HepG2 (cell line): ENCODE data around the gene TFAP2D. TPM values are rescaled to one million over a fixed set of nuclear protein-coding genes. Genes with fewer than 3 reads are reported as not detected.

ENCODE experiments used
- ATAC-seq: fragments of 200-7000 bp; cut with Tn5 transposase; 3 replicates; pipeline ENCODE4 v1.9.1; 2020; ENCODE audit warnings: mild to moderate bottlenecking, moderate library complexity
- BruUV-seq: library from RNA; stranded (reverse); fragments of 400-500 nt; replicated peaks from 2 replicates; lab custom pipeline; 2021; lab: Mats Ljungman, UMichigan
- CTCF ChIA-PET: fragments of 300-600 bp; formaldehyde crosslinking; extraction: SDS; loops from one replicate; lab custom pipeline; 2021; ENCODE audit warnings: low total read pairs, inconsistent platforms, low intra/inter-chr PET ratio; lab: Yijun Ruan, JAX
- POLR2A ChIA-PET: fragments of 350-600 bp; sonication (Branson Sonifier 250); formaldehyde crosslinking; loops from one replicate; lab custom pipeline; 2020; ENCODE audit warnings: antibody characterized with exemption, inconsistent platforms; lab: Yijun Ruan, JAX
- DNase-seq: peaks from one replicate; pipeline ENCODE4 v3.0.0-alpha.2; 2015; ENCODE audit warnings: low spot score
- FAIRE-seq: peaks from 3 replicates; lab custom pipeline; 2011; peaks lifted over from hg19 to GRCh38; lab: Jason Lieb, UNC
- H2AFZ ChIP-seq: one replicate; pipeline ENCODE4 v1.6.1; 2011; ENCODE audit warnings: low read length, inconsistent platforms
- H3K27ac ChIP-seq: fragments of 300-600 bp; 3 replicates; pipeline ENCODE4 v1.8.0; 2011; ENCODE audit warnings: mixed run types, mild to moderate bottlenecking, mixed read lengths, low read length, inconsistent platforms; ENCODE audit not compliant: insufficient read depth; ENCODE audit errors: extremely low read length
- H3K27me3 ChIP-seq, 2 experiments: fragments of 200-600 bp in 1 of 2; 2 replicates in 1 of 2; 3 replicates in 1 of 2; pipeline versions ENCODE4 v1.6.0 to v1.8.0; 2011; ENCODE audit warnings: low read length in 2 of 2, mild to moderate bottlenecking in 2 of 2, moderate library complexity in 2 of 2, inconsistent platforms in 1 of 2; ENCODE audit not compliant: insufficient read depth in 2 of 2, control insufficient read depth in 1 of 2
- H3K36me3 ChIP-seq, 2 experiments: fragments of 200-600 bp in 1 of 2; replicated peaks in 1 of 2; 2 replicates in 1 of 2; 3 replicates in 1 of 2; pipeline versions ENCODE4 v1.5.1 to v1.8.0; 2011; ENCODE audit warnings: low read length in 2 of 2, inconsistent platforms in 1 of 2; ENCODE audit not compliant: insufficient read depth in 2 of 2, control insufficient read depth in 1 of 2
- H3K4me1 ChIP-seq: 2 replicates; pipeline ENCODE4 v1.5.1; 2012; ENCODE audit warnings: low read length, inconsistent platforms; ENCODE audit not compliant: insufficient read depth
- H3K4me2 ChIP-seq: 2 replicates; pipeline ENCODE4 v1.6.0; 2011; ENCODE audit warnings: low read depth, low read length, inconsistent platforms
- H3K4me3 ChIP-seq, 3 experiments: fragments of 200-600 bp in 1 of 3; sonication (generic), shearing (Covaris generic) in 1 of 3; replicated peaks in 1 of 3; 2 replicates each; pipeline ENCODE4 v1.5.1; 2011 to 2016; ENCODE audit warnings: low read length in 3 of 3, inconsistent platforms in 2 of 3, low read depth in 2 of 3, mild to moderate bottlenecking in 2 of 3, control low read depth in 1 of 3, mixed read lengths in 1 of 3; ENCODE audit not compliant: insufficient read depth in 1 of 3
- H3K79me2 ChIP-seq: one replicate; pipeline ENCODE4 v1.6.1; 2011; ENCODE audit warnings: low read length, inconsistent platforms; ENCODE audit not compliant: insufficient read depth
- H3K9ac ChIP-seq: 2 replicates; pipeline ENCODE4 v1.6.0; 2011; ENCODE audit warnings: mild to moderate bottlenecking, low read depth, low read length, inconsistent platforms; ENCODE audit not compliant: insufficient read depth
- H3K9me3 ChIP-seq: 2 replicates; pipeline ENCODE4 v1.5.1; 2012; ENCODE audit warnings: mild to moderate bottlenecking, low read length
- H4K20me1 ChIP-seq: 2 replicates; pipeline ENCODE4 v1.6.0; 2011; ENCODE audit warnings: inconsistent platforms, mild to moderate bottlenecking, low read length, moderate library complexity; ENCODE audit not compliant: insufficient read depth
- FOSL2 ChIP-seq: sonication (generic); formaldehyde crosslinking; IDR thresholded peaks from 2 replicates; pipeline ENCODE4 v1.4.0; 2020; ENCODE audit warnings: missing genetic modification reagents
- JARID2 ChIP-seq: sonication (generic); formaldehyde crosslinking; IDR thresholded peaks from 2 replicates; pipeline ENCODE4 v1.8.1; 2023; ENCODE audit warnings: missing genetic modification reagents, inconsistent platforms; ENCODE audit not compliant: insufficient replicate concordance
- JUN ChIP-seq: sonication (generic); formaldehyde crosslinking; IDR thresholded peaks from 2 replicates; pipeline ENCODE4 v1.4.0; 2020; ENCODE audit warnings: mild to moderate bottlenecking, missing genetic modification reagents
- NFATC3 ChIP-seq: sonication (generic); formaldehyde crosslinking; IDR thresholded peaks from 2 replicates; pipeline ENCODE4 v1.5.1; 2020; ENCODE audit warnings: mild to moderate bottlenecking, missing genetic modification reagents
- NR2F2 ChIP-seq: IDR thresholded peaks from 2 replicates; pipeline ENCODE4 v1.6.1; 2012; ENCODE audit warnings: low read depth, inconsistent platforms, borderline replicate concordance
- ZNF350 ChIP-seq: sonication (generic); formaldehyde crosslinking; IDR thresholded peaks from 2 replicates; pipeline ENCODE4 v1.4.0; 2020; ENCODE audit warnings: mild to moderate bottlenecking, low read depth, missing genetic modification reagents, borderline replicate concordance
- ZSCAN25 ChIP-seq: sonication (generic); formaldehyde crosslinking; IDR thresholded peaks from 2 replicates; pipeline ENCODE4 v1.8.0; 2022; ENCODE audit warnings: mild to moderate bottlenecking, missing genetic modification reagents
- ZSCAN31 ChIP-seq: sonication (generic); formaldehyde crosslinking; IDR thresholded peaks from 2 replicates; pipeline ENCODE4 v1.5.0; 2020; ENCODE audit warnings: low read depth, mild to moderate bottlenecking, missing genetic modification reagents
- WGBS: methylation state at CpG from one replicate; pipeline ENCODE4 v1.1.6; 2017; ENCODE audit warnings: low lambda C conversion rate; 5-methylcytosine and 5-hydroxymethylcytosine counted together
- in situ Hi-C: cut with HindIII; loops from 2 replicates; pipeline ENCODE4 v1.10.0; 2017; ENCODE audit warnings: low pct_unique_long_range_greater_than_20kb; ENCODE audit not compliant: extremely low pct_ligation_motif_present
- intact Hi-C: fragments of 100-400 bp; cut with micrococcal nuclease; formaldehyde crosslinking; loops from one replicate; pipeline ENCODE4 v1.10.0; 2022; ENCODE audit not compliant: unreplicated experiment
- polyA plus RNA-seq, 8 experiments: library from polyadenylated mRNA; depleted of rRNA in 3 of 8; stranded (reverse) in 7 of 8; unstranded in 1 of 8; fragments of >200 nt; fragmentation: Illumina TruSeq in 4 of 8; extraction: Trizol in 4 of 8; gene quantifications; 2 replicates each; pipeline versions ENCODE4 v1.2.1 to v1.2.3, GENCODE V29; 2011 to 2016; ENCODE audit warnings: low read depth in 4 of 8, missing spikeins in 1 of 8, mixed read lengths in 1 of 8; ENCODE audit not compliant: insufficient read depth in 1 of 8
- total RNA-seq, 5 experiments: library from RNA; depleted of rRNA; stranded (reverse); fragments of >200 nt; fragmentation: Illumina TruSeq; extraction: Trizol; gene quantifications; 2 replicates each; pipeline ENCODE4 v1.2.3, GENCODE V29; 2016; ENCODE audit warnings: low read depth in 1 of 5
- TF ChIP-seq, protein P1 (sequence below), 2 experiments: sonication (generic) in 1 of 2; formaldehyde crosslinking in 1 of 2; IDR thresholded peaks; 2 replicates each; pipeline versions ENCODE4 v1.4.0 to v1.6.1; 2016 to 2020; ENCODE audit warnings: borderline replicate concordance in 1 of 2, low read depth in 1 of 2, mild to moderate bottlenecking in 1 of 2, missing genetic modification reagents in 1 of 2
- TF ChIP-seq, protein P2 (sequence below): IDR thresholded peaks from 2 replicates; pipeline ENCODE4 v1.6.1; 2016; ENCODE audit warnings: missing compliant biosample characterization, missing genetic modification reagents, borderline replicate concordance
- TF ChIP-seq, protein P3 (sequence below): sonication (generic); formaldehyde crosslinking; IDR thresholded peaks from 2 replicates; pipeline ENCODE4 v1.4.0; 2020; ENCODE audit warnings: missing genetic modification reagents
- TF ChIP-seq, protein P4 (sequence below): sonication (generic); formaldehyde crosslinking; IDR thresholded peaks from 2 replicates; pipeline ENCODE4 v1.4.0; 2020; ENCODE audit warnings: missing genetic modification reagents, mild to moderate bottlenecking, borderline replicate concordance

TFAP2D gene
- total and polyA plus RNA-seq, 2 of the 13 experiments (the other 11 are each of a cell fraction or from before 2014, with no cell fraction given) = not detected

DNA sequence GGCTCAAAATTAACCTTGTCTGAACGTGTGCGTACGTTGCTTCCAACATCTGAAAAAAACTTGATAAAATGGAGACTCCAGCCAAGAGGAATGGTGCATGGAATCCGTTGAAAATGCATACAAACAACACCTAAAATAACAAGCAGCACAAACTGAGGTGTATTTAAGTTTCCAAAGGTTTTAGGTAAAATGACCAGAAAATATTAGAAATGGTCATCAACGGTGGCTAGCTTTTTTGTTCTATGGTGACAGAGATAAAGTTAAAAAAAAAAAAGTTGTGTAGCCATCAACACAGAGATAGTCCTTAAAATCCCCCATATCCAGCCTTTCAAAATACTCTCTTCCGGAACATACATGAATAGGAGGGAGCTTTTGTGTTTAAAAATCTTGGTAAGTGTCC is 104.7 kb downstream of the TFAP2D start:
- Histone ChIP-seq H4K20me1 (no peaks in the 10 kb centered on the region), H3K4me2 (no peak overlapping the region), H3K79me2 (no peaks in the 10 kb centered on the region), H3K4me1 (no peaks in the 10 kb centered on the region), H3K36me3 (no peaks in the 10 kb centered on the region), H3K9ac (no peak overlapping the region), H3K27me3 (peaks cover 6 to 48% of the 10 kb centered on the region in 2 experiments), H3K4me3 (no peak overlapping the region), H3K27ac (no peak overlapping the region), H2AFZ (no peak overlapping the region), H3K9me3 (no peaks in the 10 kb centered on the region)
- no TSS peak for BruUV-seq
- TF ChIP-seq JUN (CRISPR knock-in tag) (no peak), NFATC3 (no peak), ZSCAN31 (CRISPR knock-in tag) (no peak), FOSL2 (CRISPR knock-in tag) (no peak), ZNF350 (CRISPR knock-in tag) (no peak), ZSCAN25 (CRISPR knock-in tag) (no peak), JARID2 (CRISPR knock-in tag) (no peak), NR2F2 (no peak)
- TF ChIP-seq, protein P1, sequence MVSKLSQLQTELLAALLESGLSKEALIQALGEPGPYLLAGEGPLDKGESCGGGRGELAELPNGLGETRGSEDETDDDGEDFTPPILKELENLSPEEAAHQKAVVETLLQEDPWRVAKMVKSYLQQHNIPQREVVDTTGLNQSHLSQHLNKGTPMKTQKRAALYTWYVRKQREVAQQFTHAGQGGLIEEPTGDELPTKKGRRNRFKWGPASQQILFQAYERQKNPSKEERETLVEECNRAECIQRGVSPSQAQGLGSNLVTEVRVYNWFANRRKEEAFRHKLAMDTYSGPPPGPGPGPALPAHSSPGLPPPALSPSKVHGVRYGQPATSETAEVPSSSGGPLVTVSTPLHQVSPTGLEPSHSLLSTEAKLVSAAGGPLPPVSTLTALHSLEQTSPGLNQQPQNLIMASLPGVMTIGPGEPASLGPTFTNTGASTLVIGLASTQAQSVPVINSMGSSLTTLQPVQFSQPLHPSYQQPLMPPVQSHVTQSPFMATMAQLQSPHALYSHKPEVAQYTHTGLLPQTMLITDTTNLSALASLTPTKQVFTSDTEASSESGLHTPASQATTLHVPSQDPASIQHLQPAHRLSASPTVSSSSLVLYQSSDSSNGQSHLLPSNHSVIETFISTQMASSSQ (IDR thresholded peaks at IDR 0.05; ENCODE audit: low read depth) = no peak
- TF ChIP-seq, protein P1 (CRISPR knock-in tag; IDR thresholded peaks at IDR 0.05; ENCODE audit: borderline replicate concordance) = no peak
- TF ChIP-seq, protein P2, sequence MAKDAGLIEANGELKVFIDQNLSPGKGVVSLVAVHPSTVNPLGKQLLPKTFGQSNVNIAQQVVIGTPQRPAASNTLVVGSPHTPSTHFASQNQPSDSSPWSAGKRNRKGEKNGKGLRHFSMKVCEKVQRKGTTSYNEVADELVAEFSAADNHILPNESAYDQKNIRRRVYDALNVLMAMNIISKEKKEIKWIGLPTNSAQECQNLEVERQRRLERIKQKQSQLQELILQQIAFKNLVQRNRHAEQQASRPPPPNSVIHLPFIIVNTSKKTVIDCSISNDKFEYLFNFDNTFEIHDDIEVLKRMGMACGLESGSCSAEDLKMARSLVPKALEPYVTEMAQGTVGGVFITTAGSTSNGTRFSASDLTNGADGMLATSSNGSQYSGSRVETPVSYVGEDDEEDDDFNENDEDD (CRISPR knock-in tag) = no peak
- TF ChIP-seq, protein P3, sequence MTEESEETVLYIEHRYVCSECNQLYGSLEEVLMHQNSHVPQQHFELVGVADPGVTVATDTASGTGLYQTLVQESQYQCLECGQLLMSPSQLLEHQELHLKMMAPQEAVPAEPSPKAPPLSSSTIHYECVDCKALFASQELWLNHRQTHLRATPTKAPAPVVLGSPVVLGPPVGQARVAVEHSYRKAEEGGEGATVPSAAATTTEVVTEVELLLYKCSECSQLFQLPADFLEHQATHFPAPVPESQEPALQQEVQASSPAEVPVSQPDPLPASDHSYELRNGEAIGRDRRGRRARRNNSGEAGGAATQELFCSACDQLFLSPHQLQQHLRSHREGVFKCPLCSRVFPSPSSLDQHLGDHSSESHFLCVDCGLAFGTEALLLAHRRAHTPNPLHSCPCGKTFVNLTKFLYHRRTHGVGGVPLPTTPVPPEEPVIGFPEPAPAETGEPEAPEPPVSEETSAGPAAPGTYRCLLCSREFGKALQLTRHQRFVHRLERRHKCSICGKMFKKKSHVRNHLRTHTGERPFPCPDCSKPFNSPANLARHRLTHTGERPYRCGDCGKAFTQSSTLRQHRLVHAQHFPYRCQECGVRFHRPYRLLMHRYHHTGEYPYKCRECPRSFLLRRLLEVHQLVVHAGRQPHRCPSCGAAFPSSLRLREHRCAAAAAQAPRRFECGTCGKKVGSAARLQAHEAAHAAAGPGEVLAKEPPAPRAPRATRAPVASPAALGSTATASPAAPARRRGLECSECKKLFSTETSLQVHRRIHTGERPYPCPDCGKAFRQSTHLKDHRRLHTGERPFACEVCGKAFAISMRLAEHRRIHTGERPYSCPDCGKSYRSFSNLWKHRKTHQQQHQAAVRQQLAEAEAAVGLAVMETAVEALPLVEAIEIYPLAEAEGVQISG (CRISPR knock-in tag) = no peak
- TF ChIP-seq, protein P4, sequence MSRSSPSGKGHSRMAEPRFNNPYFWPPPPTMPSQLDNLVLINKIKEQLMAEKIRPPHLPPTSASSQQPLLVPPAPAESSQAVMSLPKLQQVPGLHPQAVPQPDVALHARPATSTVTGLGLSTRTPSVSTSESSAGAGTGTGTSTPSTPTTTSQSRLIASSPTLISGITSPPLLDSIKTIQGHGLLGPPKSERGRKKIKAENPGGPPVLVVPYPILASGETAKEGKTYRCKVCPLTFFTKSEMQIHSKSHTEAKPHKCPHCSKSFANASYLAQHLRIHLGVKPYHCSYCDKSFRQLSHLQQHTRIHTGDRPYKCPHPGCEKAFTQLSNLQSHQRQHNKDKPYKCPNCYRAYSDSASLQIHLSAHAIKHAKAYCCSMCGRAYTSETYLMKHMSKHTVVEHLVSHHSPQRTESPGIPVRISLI (CRISPR knock-in tag) = no peak
- ChIA-PET POLR2A (no interaction called here), CTCF (no interaction called here)
- no peak for FAIRE-seq
- no peak for DNase-seq
- ATAC-seq = no peak
- intact Hi-C loops = loop anchor here (5.0 kb wide), 1 partner anchor 1024 kb away; no protein-coding TSS in a partner anchor
- 2% methylated on average over 6 of the region's 6 CpGs for WGBS
- in situ Hi-C loops = loop anchor here (5.0 to 10.0 kb wide), 3 partner anchors 537 to 1204 kb away; no protein-coding TSS in a partner anchor
